ENCODE data around the gene RBMS1. TPM values are rescaled to one million over a fixed set of nuclear protein-coding genes. Genes with fewer than 3 reads are reported as not detected.

The RBMS1 gene
- total RNA-seq, 2 experiments from 2014 or later = 35.8 to 38.6 TPM

GRCh38 chr2:160336105-160336504, 157.5 kb downstream of the RBMS1 start:
- Mint-ChIP-seq H3K36me3 (ENCODE audit: low read depth) (peaks cover 4% of the 10 kb centered on the region), H3K9me3 (no peaks in the 10 kb centered on the region), H3K27me3 (no peaks in the 10 kb centered on the region), H3K4me1 (ENCODE audit: low read depth) (peaks cover 82% of the 10 kb centered on the region), H3K27ac (peak overlapping the region; percentile 67), H3K4me3 (no peak overlapping the region)
- intact Hi-C loops (cut with micrococcal nuclease) = loop anchor here (10.0 kb wide), 2 partner anchors 149 to 659 kb away; no protein-coding TSS in a partner anchor
- TF ChIP-seq CTCF (IDR thresholded peaks at IDR 0.05) = no peak
- no peak for DNase-seq
- CTCF ChIA-PET = interaction anchor here (1.6 to 7.4 kb wide), 3 partner anchors 8 to 93 kb away, joined by 5 to 58 read pairs (median 6); no protein-coding TSS in a partner anchor
- peak; percentile 24 for ATAC-seq
- POLR2A ChIA-PET = no interaction called here

DNA sequence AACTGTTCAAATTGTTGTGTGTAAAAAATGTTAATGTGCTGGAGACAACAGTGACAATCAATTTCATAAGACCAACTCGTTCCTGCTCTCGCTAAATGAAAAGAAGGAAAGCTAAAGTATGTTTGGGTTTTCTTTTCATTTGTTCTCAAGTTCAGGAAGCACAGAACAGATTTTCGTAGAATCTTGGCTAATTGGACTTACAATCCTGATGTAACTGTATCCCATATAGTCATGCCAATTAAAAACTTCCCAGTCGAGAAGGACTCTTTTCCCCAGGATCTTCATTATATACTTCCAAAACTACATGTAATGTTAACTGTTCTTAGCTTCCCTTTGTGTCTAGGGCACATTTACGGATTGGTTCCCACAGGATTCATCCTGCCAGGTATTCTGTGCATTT, 158.2 kb downstream of the RBMS1 start:
- peak overlapping the region; percentile 67 for H3K27ac Mint-ChIP-seq

DNA sequence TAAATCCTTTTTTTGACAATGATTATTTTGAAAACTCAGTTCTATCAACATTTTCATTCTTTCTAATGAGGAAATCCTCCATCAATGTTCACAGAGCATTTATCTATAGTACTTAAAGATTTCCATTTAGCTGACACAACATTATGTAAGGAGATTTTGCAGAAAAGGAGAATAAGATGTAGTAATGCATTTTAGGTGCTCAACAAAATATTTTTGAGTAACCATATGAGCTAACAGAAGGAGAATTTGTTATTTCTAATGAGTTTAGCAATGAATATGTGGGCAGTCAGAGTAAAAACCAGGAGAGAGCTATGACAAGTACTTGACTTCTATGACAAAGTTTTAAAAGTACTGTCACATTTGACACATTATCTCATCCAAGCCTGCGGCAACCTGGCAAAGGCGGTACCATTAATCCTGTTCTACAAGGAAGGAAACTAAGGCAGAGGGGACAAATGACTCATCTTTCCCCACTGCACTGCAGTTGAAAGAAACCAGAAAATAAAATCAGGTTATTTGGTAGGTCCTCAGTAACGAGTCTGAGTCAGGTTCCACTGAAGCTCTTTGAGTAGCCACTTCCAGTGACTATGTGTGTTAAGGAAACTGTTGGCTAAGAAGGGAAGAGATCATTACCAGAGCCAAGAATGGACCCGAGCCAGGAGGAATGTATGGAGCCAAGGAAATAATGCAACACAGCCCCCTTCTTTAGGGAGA, 159.4 kb downstream of the RBMS1 start:
- no peaks in the 10 kb centered on the region for H3K27me3 Mint-ChIP-seq
- CTCF ChIA-PET = interaction anchor here (0.8 to 7.4 kb wide), 9 partner anchors 10 to 661 kb away, joined by 3 to 58 read pairs (median 3); no protein-coding TSS in a partner anchor
- H3K4me1 Mint-ChIP-seq (ENCODE audit: low read depth) = peaks cover 84% of the 10 kb centered on the region
- ATAC-seq = peak; percentile 69
- no peak for TF ChIP-seq CTCF (IDR thresholded peaks at IDR 0.05)
- H3K36me3 Mint-ChIP-seq (ENCODE audit: low read depth) = peaks cover 9% of the 10 kb centered on the region
- H3K9me3 Mint-ChIP-seq = no peaks in the 10 kb centered on the region
- H3K4me3 Mint-ChIP-seq = no peak overlapping the region
- intact Hi-C loops (cut with micrococcal nuclease) = loop anchor here (5.0 to 10.0 kb wide), 3 partner anchors 73 to 661 kb away; no protein-coding TSS in a partner anchor
- H3K27ac Mint-ChIP-seq = peak overlapping the region; percentile 62
- POLR2A ChIA-PET = interaction anchor here (0.9 to 1.7 kb wide), 4 partner anchors 11 to 72 kb away, joined by 3 to 7 read pairs (median 4); no protein-coding TSS in a partner anchor
- DNase-seq = peak; percentile 53

More for the DNA sequence above, 158.2 kb downstream of the RBMS1 start:
- peaks cover 84% of the 10 kb centered on the region for H3K4me1 Mint-ChIP-seq (ENCODE audit: low read depth)
- intact Hi-C loops (cut with micrococcal nuclease) = loop anchor here (10.0 kb wide), 2 partner anchors 149 to 659 kb away; no protein-coding TSS in a partner anchor
- H3K36me3 Mint-ChIP-seq (ENCODE audit: low read depth) = peaks cover 3% of the 10 kb centered on the region
- CTCF ChIA-PET = interaction anchor here (1.4 to 7.4 kb wide), 5 partner anchors 9 to 659 kb away, joined by 3 to 58 read pairs (median 5); no protein-coding TSS in a partner anchor
- no peak overlapping the region for H3K4me3 Mint-ChIP-seq
- DNase-seq (no peak), ATAC-seq (no peak)
- POLR2A ChIA-PET = interaction anchor here (1.1 to 1.7 kb wide), 3 partner anchors 19 to 93 kb away, joined by 3 to 7 read pairs (median 3); no protein-coding TSS in a partner anchor
- no peak for TF ChIP-seq CTCF (IDR thresholded peaks at IDR 0.05)
- no peaks in the 10 kb centered on the region for H3K27me3 Mint-ChIP-seq
- no peaks in the 10 kb centered on the region for H3K9me3 Mint-ChIP-seq

- Mint-ChIP-seq H3K36me3 (ENCODE audit: low read depth) (peaks cover 9% of the 10 kb centered on the region), H3K4me3 (no peak overlapping the region), H3K27me3 (no peaks in the 10 kb centered on the region), H3K27ac (peak overlapping the region; percentile 43), H3K4me1 (ENCODE audit: low read depth) (peaks cover 85% of the 10 kb centered on the region), H3K9me3 (no peaks in the 10 kb centered on the region)
- POLR2A ChIA-PET = interaction anchor here (1.5 kb wide), 1 partner anchor 63 kb away, joined by 3 read pairs; no protein-coding TSS in a partner anchor
- ATAC-seq (no peak), DNase-seq (no peak)
- TF ChIP-seq CTCF (IDR thresholded peaks at IDR 0.05) = no peak
- intact Hi-C loops (cut with micrococcal nuclease) = loop anchor here (5.0 to 10.0 kb wide), 3 partner anchors 74 to 661 kb away; no protein-coding TSS in a partner anchor
- CTCF ChIA-PET = interaction anchor here (0.8 to 7.4 kb wide), 7 partner anchors 10 to 660 kb away, joined by 3 to 58 read pairs (median 3); no protein-coding TSS in a partner anchor
These were observed 160.1 kb downstream of the RBMS1 start for GRCh38 chr2:160333324-160334027.

Measured in activated CD8-positive, alpha-beta T cell treated with anti-CD3 and anti-CD28 coated beads for 36 hours (primary cell).